Heart right ventricle (tissue), 16 donors: ENCODE data around the gene CABLES2. TPM values are rescaled to one million over a fixed set of nuclear protein-coding genes. Genes with fewer than 3 reads are reported as not detected.

Source experiments
- ATAC-seq, 8 donors: fragments of 200-7000 bp; cut with Tn5 transposase; one replicate each; pipeline ENCODE4 v1.9.1; 2020; ENCODE audit warnings: mild to moderate bottlenecking in 8 of 8, moderate library complexity in 8 of 8, moderate number of reproducible peaks in 1 of 8
- DNase-seq, 2 donors: peaks; one replicate each; pipeline ENCODE4 v3.0.0-alpha.2; 2020
- H3K27ac ChIP-seq, 10 donors: fragments of 200-600 bp; sonication (generic) in 2 of 10; one replicate each; pipeline versions ENCODE4 v1.5.0 to v1.8.0; 2020 to 2022; ENCODE audit warnings: mild to moderate bottlenecking in 3 of 10
- H3K27me3 ChIP-seq, 7 donors: fragments of 200-600 bp; one replicate each; pipeline ENCODE4 v1.8.0; 2021 to 2022; ENCODE audit warnings: mild to moderate bottlenecking in 2 of 7
- H3K36me3 ChIP-seq, 9 donors: fragments of 200-600 bp; sonication (generic) in 1 of 9; one replicate each; pipeline versions ENCODE4 v1.5.0 to v1.8.0; 2020 to 2022; ENCODE audit warnings: mild to moderate bottlenecking in 2 of 9
- H3K4me1 ChIP-seq, 9 donors: fragments of 200-600 bp; sonication (generic) in 1 of 9; one replicate each; pipeline versions ENCODE4 v1.5.0 to v1.8.0; 2020 to 2022; ENCODE audit warnings: mild to moderate bottlenecking in 4 of 9
- H3K4me3 ChIP-seq, 10 donors: fragments of 200-600 bp; sonication (generic) in 2 of 10; one replicate each; pipeline versions ENCODE4 v1.5.0 to v1.8.0; 2020 to 2022; ENCODE audit warnings: mild to moderate bottlenecking in 7 of 10, moderate library complexity in 2 of 10
- H3K9me3 ChIP-seq, 11 donors: fragments of 200-600 bp in 10 of 11; sonication (generic) in 2 of 11; one replicate each; pipeline versions ENCODE4 v1.5.0 to v1.8.0; 2013 to 2022; ENCODE audit warnings: mild to moderate bottlenecking in 2 of 11, control low read depth in 1 of 11, moderate library complexity in 1 of 11
- WGBS, 2 donors: extraction: QIAGEN DNeasy Blood & Tissue Kit; methylation state at CpG; one replicate each; pipeline ENCODE4 v1.1.7; 2013; ENCODE audit warnings: inconsistent platforms in 1 of 2; 5-methylcytosine and 5-hydroxymethylcytosine counted together
- intact Hi-C, 10 donors: fragments of 100-400 bp; cut with DNase I; formaldehyde crosslinking; loops; one replicate each; pipeline versions ENCODE4 v1.11.1 to v1.14.2; 2022
- polyA plus RNA-seq, 2 donors: library from polyadenylated mRNA; stranded (reverse); fragments of 200-250 nt; gene quantifications; one replicate each; pipeline ENCODE4 v1.2.3, GENCODE V29; 2013
- total RNA-seq, 10 donors: library from RNA; stranded (reverse); fragmentation: NEBNext Ultra II Directional in 3 of 10; extraction: Animal tissue kit (Norgen Biotek cat#: 25700) in 3 of 10; gene quantifications; one replicate each; pipeline versions ENCODE4 v1.2.1 to v1.2.4, GENCODE V29; 2021 to 2023
- TF ChIP-seq, protein P1 (sequence below), 9 donors: fragments of 200-600 bp; sonication (generic) in 2 of 9; IDR thresholded peaks; one replicate each; pipeline versions ENCODE4 v1.5.0 to v1.8.0; 2021 to 2022; ENCODE audit warnings: antibody characterized with exemption in 9 of 9, mild to moderate bottlenecking in 5 of 9, moderate library complexity in 1 of 9
- donor health status: Arrhythmogenic right ventricular cardiomyopathy.
- donor health status: ischemic (EF 13 %, LVEDD 7.1; RV severe dilation, severe dysfunction).
- donor health status: healthy with polysubstance abuse.
- donor health status: DM: no; HTN: yes; CAD: no.
- donor health status: DM: no; HTN: no; CAD: no.
- donor health status: ischemic (EF 25% LVEDD 6.9; RV normal size, moderate dysfunction).
- donor health status: ischemic (EF 25% LVEDD 5.7; RV mildly dilated, moderate dysfunction).
- donor health status: healthy.
- donor health status: DM: yes; HTN: yes; CAD: no.
- donor health status: Ischemic cardiomyopathy.
- donor health status: ischemic (EF 35%, LVEDD 5.7; RV mildly dilated, moderate dysfunction).
- donor health status: nonischemic (EF 11% LVEDD 7.7; RV severe dilation, severe dysfunction).
- donor health status: DM: yes; HTN: yes; CAD: no.
- donor health status: PGD.
- donor health status: ischemic (EF 29% LVEDD 5.4; RV normal size, mild dysfunction).
- donor health status: nonischemic (EF 23%, LVEDD 6.1; RV moderate dilation, normal function).

Gene CABLES2
- total and polyA plus RNA-seq, 12 donors: 2.9 to 11.9 (median 7.8) TPM

DNA sequence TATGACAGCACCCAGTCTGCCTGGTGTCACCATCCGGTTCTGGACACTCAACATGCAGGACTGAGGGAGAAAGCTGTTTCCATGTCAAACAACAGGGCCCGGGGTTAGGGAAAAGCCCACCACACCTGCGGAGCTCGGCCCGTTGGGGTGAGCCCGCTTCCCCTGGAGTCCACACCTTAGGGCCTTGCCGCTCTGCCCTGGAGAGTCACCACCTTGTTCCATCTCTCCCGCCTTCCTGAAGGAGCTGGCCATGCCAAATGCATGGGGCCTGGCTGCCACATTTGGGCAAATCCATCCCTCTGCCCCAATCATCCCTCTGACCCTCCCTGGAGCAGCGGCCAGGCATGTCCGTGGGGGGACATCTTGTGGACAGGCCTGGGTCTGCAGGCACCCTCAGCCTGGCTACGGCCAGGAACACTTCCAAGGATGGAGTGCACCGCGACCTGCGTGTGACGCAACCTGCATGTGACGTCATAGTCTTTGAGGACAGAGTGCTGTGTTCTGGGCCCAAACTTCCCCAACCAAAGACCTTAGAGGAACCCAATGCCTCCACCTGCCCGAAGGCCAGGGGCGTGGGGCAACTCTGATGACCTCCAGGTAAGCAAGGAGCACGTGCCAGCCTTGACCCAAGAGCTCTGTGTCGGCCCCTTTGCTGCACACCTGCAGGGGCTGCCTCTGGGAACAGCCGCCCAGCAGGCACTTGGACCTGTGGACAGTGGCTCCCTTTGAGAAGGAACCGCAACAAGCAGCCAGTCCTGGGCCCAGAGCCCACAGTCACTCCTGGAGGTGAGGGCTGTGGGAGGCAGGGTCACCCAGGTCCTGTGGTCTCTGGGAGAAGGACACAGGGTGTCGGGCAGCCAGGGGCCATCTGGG lies 1.7 kb downstream of the CABLES2 start:
- intact Hi-C loops: loop anchor here in 7 of 10 donors (5.0 to 10.0 kb wide), 5 partner anchors 92 to 391 kb away; partner anchors contain the start of gene MRGBP (in 2 of the 7)
- peak in 7 of 8 donors; percentile 12 to 48 (median 46) for ATAC-seq
- Histone ChIP-seq H3K27me3 (no peaks in the 10 kb centered on the region), H3K4me3 (peak overlapping the region in 1 of 10 donors; percentile 64), H3K9me3 (no peaks in the 10 kb centered on the region), H3K27ac (peak overlapping the region in 5 of 10 donors; percentile 20 to 64 (median 46)), H3K4me1 (peaks cover 14 to 36% (median 30%) of the 10 kb centered on the region in 9 donors), H3K36me3 (peaks cover 0 to 14% (median 0%) of the 10 kb centered on the region in 9 donors)
- peak; percentile 38 to 50 for DNase-seq
- TF ChIP-seq, protein P1, sequence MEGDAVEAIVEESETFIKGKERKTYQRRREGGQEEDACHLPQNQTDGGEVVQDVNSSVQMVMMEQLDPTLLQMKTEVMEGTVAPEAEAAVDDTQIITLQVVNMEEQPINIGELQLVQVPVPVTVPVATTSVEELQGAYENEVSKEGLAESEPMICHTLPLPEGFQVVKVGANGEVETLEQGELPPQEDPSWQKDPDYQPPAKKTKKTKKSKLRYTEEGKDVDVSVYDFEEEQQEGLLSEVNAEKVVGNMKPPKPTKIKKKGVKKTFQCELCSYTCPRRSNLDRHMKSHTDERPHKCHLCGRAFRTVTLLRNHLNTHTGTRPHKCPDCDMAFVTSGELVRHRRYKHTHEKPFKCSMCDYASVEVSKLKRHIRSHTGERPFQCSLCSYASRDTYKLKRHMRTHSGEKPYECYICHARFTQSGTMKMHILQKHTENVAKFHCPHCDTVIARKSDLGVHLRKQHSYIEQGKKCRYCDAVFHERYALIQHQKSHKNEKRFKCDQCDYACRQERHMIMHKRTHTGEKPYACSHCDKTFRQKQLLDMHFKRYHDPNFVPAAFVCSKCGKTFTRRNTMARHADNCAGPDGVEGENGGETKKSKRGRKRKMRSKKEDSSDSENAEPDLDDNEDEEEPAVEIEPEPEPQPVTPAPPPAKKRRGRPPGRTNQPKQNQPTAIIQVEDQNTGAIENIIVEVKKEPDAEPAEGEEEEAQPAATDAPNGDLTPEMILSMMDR (IDR thresholded peaks at IDR 0.05): peak in 7 of 9 donors; percentile 56 to 70 (median 64)
- 60 to 63% methylated on average over 23 of the region's 23 CpGs for WGBS, 2 donors

DNA sequence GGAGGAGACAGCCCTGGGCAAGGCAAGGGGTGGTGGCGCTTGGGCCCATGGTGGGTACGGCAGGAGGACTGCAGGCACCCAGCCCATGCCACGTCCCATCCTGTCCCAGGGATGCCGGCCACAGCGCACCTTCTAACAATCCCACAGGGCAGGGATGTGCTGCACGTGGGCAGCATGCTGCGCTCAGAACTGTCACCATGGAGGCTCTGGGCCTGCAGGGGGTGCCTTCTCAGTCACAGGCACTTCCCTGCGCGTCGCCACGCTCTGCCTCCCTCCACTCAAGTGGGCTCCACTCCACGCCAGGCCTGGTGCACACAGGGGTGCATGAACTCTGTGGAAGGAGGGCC lies 2.4 kb downstream of the CABLES2 start:
- TF ChIP-seq, protein P1 (IDR thresholded peaks at IDR 0.05): no peak
- WGBS, 2 donors: 92 to 93% methylated on average over 12 of the region's 12 CpGs
- H3K27ac ChIP-seq: no peak overlapping the region
- H3K36me3 ChIP-seq: peaks cover 0 to 14% (median 0%) of the 10 kb centered on the region in 9 donors
- no peak overlapping the region for H3K4me3 ChIP-seq
- DNase-seq (no peak), ATAC-seq (peak in 1 of 8 donors; percentile 3)
- intact Hi-C loops: loop anchor here in 7 of 10 donors (5.0 to 10.0 kb wide), 5 partner anchors 93 to 390 kb away; partner anchors contain the start of gene MRGBP (in 2 of the 7)
- peaks cover 14 to 30% (median 25%) of the 10 kb centered on the region in 9 donors for H3K4me1 ChIP-seq
- no peaks in the 10 kb centered on the region for H3K27me3 ChIP-seq
- H3K9me3 ChIP-seq: no peaks in the 10 kb centered on the region

DNA sequence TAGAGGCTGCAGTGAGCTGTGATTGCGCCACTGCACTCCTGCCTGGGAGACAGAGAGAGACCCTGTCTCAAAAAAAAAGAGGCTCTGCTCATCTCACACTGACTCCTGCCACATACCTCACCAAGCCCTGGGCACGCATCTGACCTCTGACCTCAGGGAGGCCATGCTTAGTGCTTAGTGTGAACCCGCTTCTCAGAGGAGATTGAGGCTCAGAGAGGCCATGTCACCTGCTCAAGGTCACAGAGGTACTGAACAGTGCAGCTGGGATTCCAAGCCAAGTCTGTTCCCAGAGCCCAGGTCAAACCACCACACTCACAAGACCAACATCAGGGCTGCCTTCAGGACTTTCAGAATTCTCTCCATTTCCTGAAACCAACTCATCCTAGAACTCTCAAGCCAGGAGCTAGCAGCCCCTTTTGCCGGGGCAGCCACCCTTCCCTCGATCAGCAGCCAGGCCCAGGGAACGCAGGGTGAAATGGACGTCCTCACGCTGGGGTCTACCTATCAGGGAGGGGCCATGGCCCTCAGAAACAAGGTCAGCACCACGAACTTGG lies 2.9 kb downstream of the CABLES2 start:
- Histone ChIP-seq H3K4me1 (peaks cover 14 to 29% (median 23%) of the 10 kb centered on the region in 9 donors), H3K27ac (no peak overlapping the region), H3K27me3 (no peaks in the 10 kb centered on the region), H3K9me3 (no peaks in the 10 kb centered on the region), H3K36me3 (peaks cover 0 to 14% (median 0%) of the 10 kb centered on the region in 9 donors), H3K4me3 (no peak overlapping the region)
- WGBS, 2 donors: 90 to 92% methylated on average over 9 of the region's 9 CpGs
- TF ChIP-seq, protein P1 (IDR thresholded peaks at IDR 0.05): no peak
- intact Hi-C loops: loop anchor here in 6 of 10 donors (10.0 kb wide), 4 partner anchors 201 to 391 kb away; partner anchors contain the start of gene MRGBP (in 2 of the 6)
- DNase-seq: no peak
- no peak for ATAC-seq

DNA sequence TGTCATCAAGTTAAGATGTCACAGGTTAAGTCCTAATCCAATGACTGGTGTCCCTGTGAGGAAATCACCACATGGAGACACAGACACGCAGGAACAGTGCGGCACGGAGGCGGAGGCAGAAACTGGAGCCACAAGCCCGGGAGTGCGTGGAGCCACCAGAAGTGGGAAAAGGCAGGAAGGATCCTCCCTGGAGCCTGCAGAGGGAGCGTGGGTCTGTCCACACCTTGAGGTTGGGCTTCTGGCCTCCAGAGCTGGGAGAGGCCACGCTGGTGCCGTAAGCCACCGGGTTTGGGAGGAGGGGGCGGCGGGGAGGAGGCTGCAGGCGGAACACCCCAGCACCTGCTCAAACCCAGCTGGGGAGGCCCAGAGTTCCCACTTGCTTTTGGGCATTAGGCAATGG lies 3.8 kb downstream of the CABLES2 start:
- ATAC-seq (no peak), DNase-seq (no peak)
- Histone ChIP-seq H3K27me3 (no peaks in the 10 kb centered on the region), H3K9me3 (no peaks in the 10 kb centered on the region), H3K27ac (no peak overlapping the region), H3K4me1 (peaks cover 14 to 29% (median 23%) of the 10 kb centered on the region in 9 donors), H3K4me3 (no peak overlapping the region), H3K36me3 (peaks cover 0 to 14% (median 0%) of the 10 kb centered on the region in 9 donors)
- intact Hi-C loops: loop anchor here in 6 of 10 donors (10.0 kb wide), 4 partner anchors 201 to 391 kb away; partner anchors contain the start of gene MRGBP (in 2 of the 6)
- TF ChIP-seq, protein P1 (IDR thresholded peaks at IDR 0.05): no peak
- 85 to 86% methylated on average over 13 of the region's 13 CpGs for WGBS, 2 donors
